Stomach (tissue), 4 donors: Measurements from ENCODE around the gene ARPIN.

ENCODE experiments used
- EP300 ChIP-seq: sonication (generic); formaldehyde crosslinking; IDR thresholded peaks from one replicate; pipeline ENCODE4 v1.6.1; 2017; ENCODE audit warnings: antibody characterized with exemption
- POLR2A ChIP-seq, 4 donors: fragments of 450-650 bp; IDR thresholded peaks; one replicate each; pipeline ENCODE4 v1.6.1; 2016; ENCODE audit warnings: antibody characterized with exemption in 4 of 4, control low read depth in 2 of 4, mild to moderate bottlenecking in 1 of 4, moderate library complexity in 1 of 4
- TF ChIP-seq, protein P1 (sequence below), 7 experiments: fragments of 450-650 bp in 4 of 7; fragments of 200-600 bp in 3 of 7; sonication (generic) in 3 of 7; IDR thresholded peaks; one replicate each; pipeline ENCODE4 v1.5.1; 2016 to 2019; ENCODE audit warnings: antibody characterized with exemption in 7 of 7, control low read depth in 2 of 7, mild to moderate bottlenecking in 1 of 7

DNA sequence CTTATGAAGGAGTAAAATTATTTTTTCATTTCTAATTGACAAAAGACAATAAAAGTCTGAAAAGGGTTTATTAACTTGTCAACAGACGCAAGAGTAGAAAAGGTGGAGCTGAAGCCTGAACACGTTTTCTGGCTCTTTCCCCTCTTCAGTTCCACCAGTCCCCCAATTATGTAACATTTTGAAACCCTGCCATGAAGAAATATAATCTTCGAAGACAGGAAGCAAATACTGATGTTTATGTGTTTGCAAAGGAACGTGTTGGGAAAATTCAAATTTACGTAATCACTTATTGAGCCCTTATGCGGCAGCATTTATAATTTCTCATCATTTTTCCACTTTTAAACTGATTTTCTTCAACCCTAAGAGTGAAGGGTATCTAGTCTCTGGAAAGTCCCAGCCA, 19.7 kb downstream of the ARPIN start:
- TF ChIP-seq EP300, result no peak
- TF ChIP-seq, protein P1, sequence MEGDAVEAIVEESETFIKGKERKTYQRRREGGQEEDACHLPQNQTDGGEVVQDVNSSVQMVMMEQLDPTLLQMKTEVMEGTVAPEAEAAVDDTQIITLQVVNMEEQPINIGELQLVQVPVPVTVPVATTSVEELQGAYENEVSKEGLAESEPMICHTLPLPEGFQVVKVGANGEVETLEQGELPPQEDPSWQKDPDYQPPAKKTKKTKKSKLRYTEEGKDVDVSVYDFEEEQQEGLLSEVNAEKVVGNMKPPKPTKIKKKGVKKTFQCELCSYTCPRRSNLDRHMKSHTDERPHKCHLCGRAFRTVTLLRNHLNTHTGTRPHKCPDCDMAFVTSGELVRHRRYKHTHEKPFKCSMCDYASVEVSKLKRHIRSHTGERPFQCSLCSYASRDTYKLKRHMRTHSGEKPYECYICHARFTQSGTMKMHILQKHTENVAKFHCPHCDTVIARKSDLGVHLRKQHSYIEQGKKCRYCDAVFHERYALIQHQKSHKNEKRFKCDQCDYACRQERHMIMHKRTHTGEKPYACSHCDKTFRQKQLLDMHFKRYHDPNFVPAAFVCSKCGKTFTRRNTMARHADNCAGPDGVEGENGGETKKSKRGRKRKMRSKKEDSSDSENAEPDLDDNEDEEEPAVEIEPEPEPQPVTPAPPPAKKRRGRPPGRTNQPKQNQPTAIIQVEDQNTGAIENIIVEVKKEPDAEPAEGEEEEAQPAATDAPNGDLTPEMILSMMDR (IDR thresholded peaks at IDR 0.05), result no peak
- TF ChIP-seq POLR2A (IDR thresholded peaks at IDR 0.05), result no peak
